ENCODE data around the gene MBD5.

Gene MBD5

GRCh38 chr2:148553332-148553887 lies 532.5 kb downstream of the MBD5 start:
- TF ChIP-seq, protein P1, sequence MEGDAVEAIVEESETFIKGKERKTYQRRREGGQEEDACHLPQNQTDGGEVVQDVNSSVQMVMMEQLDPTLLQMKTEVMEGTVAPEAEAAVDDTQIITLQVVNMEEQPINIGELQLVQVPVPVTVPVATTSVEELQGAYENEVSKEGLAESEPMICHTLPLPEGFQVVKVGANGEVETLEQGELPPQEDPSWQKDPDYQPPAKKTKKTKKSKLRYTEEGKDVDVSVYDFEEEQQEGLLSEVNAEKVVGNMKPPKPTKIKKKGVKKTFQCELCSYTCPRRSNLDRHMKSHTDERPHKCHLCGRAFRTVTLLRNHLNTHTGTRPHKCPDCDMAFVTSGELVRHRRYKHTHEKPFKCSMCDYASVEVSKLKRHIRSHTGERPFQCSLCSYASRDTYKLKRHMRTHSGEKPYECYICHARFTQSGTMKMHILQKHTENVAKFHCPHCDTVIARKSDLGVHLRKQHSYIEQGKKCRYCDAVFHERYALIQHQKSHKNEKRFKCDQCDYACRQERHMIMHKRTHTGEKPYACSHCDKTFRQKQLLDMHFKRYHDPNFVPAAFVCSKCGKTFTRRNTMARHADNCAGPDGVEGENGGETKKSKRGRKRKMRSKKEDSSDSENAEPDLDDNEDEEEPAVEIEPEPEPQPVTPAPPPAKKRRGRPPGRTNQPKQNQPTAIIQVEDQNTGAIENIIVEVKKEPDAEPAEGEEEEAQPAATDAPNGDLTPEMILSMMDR (IDR thresholded peaks at IDR 0.05; ENCODE audit: low read depth, low read length) = no peak
- no peak for DNase-seq (ENCODE audit: low read depth in 2 of 2)
- H3K4me3 ChIP-seq (replicated peaks in 1 of 2; ENCODE audit: low read depth in 2 of 2, low read length in 2 of 2) = peak overlapping the region in 1 of 2 donors; percentile 32

- H3K4me3 ChIP-seq (replicated peaks in 1 of 2; ENCODE audit: low read depth in 2 of 2, low read length in 2 of 2) = no peak overlapping the region
- DNase-seq (ENCODE audit: low read depth in 2 of 2) = peak in 1 of 2 donors; percentile 31
- TF ChIP-seq, protein P1 (IDR thresholded peaks at IDR 0.05; ENCODE audit: low read depth, low read length) = no peak
Measured at GRCh38 chr2:148554459-148555247, 533.8 kb downstream of the MBD5 start.

GRCh38 chr2:148555622-148556294 lies 534.9 kb downstream of the MBD5 start:
- H3K4me3 ChIP-seq (replicated peaks in 1 of 2; ENCODE audit: low read depth in 2 of 2, low read length in 2 of 2) = no peak overlapping the region
- TF ChIP-seq, protein P1 (IDR thresholded peaks at IDR 0.05; ENCODE audit: low read depth, low read length) = no peak

DNA sequence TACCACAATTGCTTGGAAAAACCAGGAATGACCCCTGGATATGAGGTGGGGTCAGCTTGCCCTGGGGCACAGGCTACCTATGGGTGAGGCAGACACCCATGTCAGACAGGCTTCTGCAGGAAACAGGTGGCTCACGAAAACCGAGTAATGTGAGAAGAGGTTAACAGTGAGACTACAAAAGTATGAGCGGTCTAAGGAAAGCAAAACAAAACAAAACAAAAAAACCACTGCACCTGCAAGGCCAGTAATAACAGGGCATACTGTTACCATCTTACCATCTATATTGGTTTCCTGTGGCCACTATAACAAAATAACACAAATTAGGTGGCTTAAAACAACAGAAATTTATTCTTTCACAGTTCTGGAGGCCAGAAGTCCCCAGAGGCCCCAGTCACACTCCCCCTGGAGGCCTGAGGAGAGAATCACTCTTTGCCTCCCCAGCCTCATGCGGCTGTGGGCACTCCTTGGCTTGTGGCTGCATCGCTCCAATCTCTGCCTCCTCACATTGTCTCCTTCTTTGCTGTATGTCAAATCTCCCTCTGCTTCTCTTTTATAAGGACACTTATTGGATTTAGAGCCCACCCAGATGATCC lies 537.0 kb downstream of the MBD5 start:
- TF ChIP-seq, protein P1 (IDR thresholded peaks at IDR 0.05; ENCODE audit: low read depth, low read length) = no peak
- no peak overlapping the region for H3K4me3 ChIP-seq (replicated peaks in 1 of 2; ENCODE audit: low read depth in 2 of 2, low read length in 2 of 2)
- no peak for DNase-seq (ENCODE audit: low read depth in 2 of 2)

More at GRCh38 chr2:148555622-148556294, 534.9 kb downstream of the MBD5 start:
- DNase-seq (ENCODE audit: low read depth in 2 of 2) = no peak

DNA sequence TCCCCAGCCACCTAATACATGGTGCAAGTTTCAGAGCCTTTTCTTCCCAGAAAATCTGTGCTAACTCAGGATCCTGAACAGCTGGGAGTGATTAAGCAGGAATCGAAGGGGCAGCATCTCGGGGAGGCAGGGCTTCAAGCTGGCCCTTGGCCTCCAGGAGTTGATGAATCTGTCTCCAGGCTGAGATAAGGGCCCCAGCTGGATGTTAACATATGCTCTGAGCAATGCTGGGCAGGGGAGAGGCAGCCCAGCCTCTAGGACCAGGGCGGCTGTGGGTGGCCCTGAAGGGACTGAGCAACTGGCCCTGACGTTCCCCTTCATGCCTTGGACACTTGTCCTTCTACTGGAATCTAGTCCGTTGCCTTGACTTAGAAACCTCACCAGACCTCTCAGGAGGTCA lies 539.6 kb downstream of the MBD5 start:
- TF ChIP-seq, protein P1 (IDR thresholded peaks at IDR 0.05; ENCODE audit: low read depth, low read length) = no peak
- H3K4me3 ChIP-seq (replicated peaks in 1 of 2; ENCODE audit: low read depth in 2 of 2, low read length in 2 of 2) = no peak overlapping the region

GRCh38 chr2:148561389-148561788 lies 540.5 kb downstream of the MBD5 start:
- DNase-seq (ENCODE audit: low read depth in 2 of 2) = no peak
- TF ChIP-seq, protein P1 (IDR thresholded peaks at IDR 0.05; ENCODE audit: low read depth, low read length) = no peak

More for the DNA sequence above, 539.6 kb downstream of the MBD5 start:
- DNase-seq (ENCODE audit: low read depth in 2 of 2) = peak in 1 of 2 donors; percentile 52

More at GRCh38 chr2:148561389-148561788, 540.5 kb downstream of the MBD5 start:
- H3K4me3 ChIP-seq (replicated peaks in 1 of 2; ENCODE audit: low read depth in 2 of 2, low read length in 2 of 2) = no peak overlapping the region

All from cardiac fibroblast (primary cell).